Neural cell (in vitro differentiated cells): ENCODE results near the gene MAML3.

Experiments
- CTCF ChIP-seq: fragments of 450-650 bp; IDR thresholded peaks from 2 replicates; pipeline ENCODE4 v1.5.1; 2014; ENCODE audit warnings: antibody characterized with exemption, mild to moderate bottlenecking, moderate library complexity; ENCODE audit not compliant: poor library complexity, severe bottlenecking
- EP300 ChIP-seq: fragments of 450-650 bp; conservative IDR thresholded peaks from 2 replicates; pipeline ENCODE4 v1.6.1; 2014; ENCODE audit warnings: antibody characterized with exemption, mild to moderate bottlenecking, moderate library complexity; ENCODE audit not compliant: poor library complexity, severe bottlenecking
- EZH2 ChIP-seq: fragments of 200-600, 300-800 bp; shearing (Covaris generic), sonication (generic); IDR thresholded peaks from 2 replicates; pipeline ENCODE4 v1.6.1; 2014; ENCODE audit warnings: antibody characterized with exemption, low read length, borderline replicate concordance, mild to moderate bottlenecking; ENCODE audit not compliant: insufficient read depth, poor library complexity, severe bottlenecking
- MXI1 ChIP-seq: fragments of 450-650 bp; conservative IDR thresholded peaks from 2 replicates; pipeline ENCODE4 v1.6.1; 2014; ENCODE audit warnings: antibody characterized with exemption, mild to moderate bottlenecking; ENCODE audit not compliant: poor library complexity, severe bottlenecking
- POLR2AphosphoS5 ChIP-seq: IDR thresholded peaks from 2 replicates; pipeline ENCODE4 v1.6.1; 2012
- RAD21 ChIP-seq: fragments of 450-650 bp; conservative IDR thresholded peaks from 2 replicates; pipeline ENCODE4 v1.6.1; 2014; ENCODE audit warnings: antibody characterized with exemption, mild to moderate bottlenecking, moderate library complexity
- REST ChIP-seq: IDR thresholded peaks from 2 replicates; pipeline ENCODE4 v1.6.1; 2012; ENCODE audit warnings: borderline replicate concordance
- SMC3 ChIP-seq: fragments of 450-650 bp; conservative IDR thresholded peaks from 2 replicates; pipeline ENCODE4 v1.6.1; 2014; ENCODE audit warnings: antibody characterized with exemption, mild to moderate bottlenecking, moderate library complexity; ENCODE audit not compliant: poor library complexity
- TAF1 ChIP-seq: IDR thresholded peaks from 2 replicates; pipeline ENCODE4 v1.6.1; 2012; ENCODE audit warnings: low read depth

GRCh38 chr4:139759097-139759496 lies 394.9 kb downstream of the MAML3 start:
- TF ChIP-seq CTCF: no peak
- TF ChIP-seq REST: no peak
- TF ChIP-seq TAF1: no peak
- no peak for TF ChIP-seq MXI1
- no peak for TF ChIP-seq SMC3
- no peak for TF ChIP-seq EP300
- no peak for TF ChIP-seq EZH2
- TF ChIP-seq RAD21: no peak
- no peak for TF ChIP-seq POLR2AphosphoS5
